Right lung (tissue), 10 donors: ENCODE data around the gene APOM. TPM values are rescaled to one million over a fixed set of nuclear protein-coding genes. Genes with fewer than 3 reads are reported as not detected.

Experiments
- DNase-seq, 2 donors: peaks; one replicate each; pipeline ENCODE4 v3.0.0-alpha.2; 2013
- long read RNA-seq, 8 donors: transcript quantifications; one replicate each; lab custom pipeline, GENCODE V29; 2026
- polyA plus RNA-seq, 5 donors: library from polyadenylated mRNA; unstranded; fragments of 120-200 nt; gene quantifications; one replicate each; pipeline versions ENCODE4 v1.2.1 to v1.2.3, GENCODE V29; 2013; ENCODE audit warnings: inconsistent platforms in 1 of 5, low replicate concordance in 1 of 5; ENCODE audit not compliant: insufficient read length in 5 of 5, insufficient read depth in 1 of 5

The APOM gene
- polyA plus RNA-seq, result 10 to 100 TPM in 1 of 5 donors, 1 to 10 TPM in 4; 4.5 to 12.0 (median 6.3) TPM
- long read RNA-seq, donor 1, partial matches to known transcripts, result 8 of 11 reads
- long read RNA-seq, donor 1, other reads (novel, unspliced or antisense), result 0 of 11 reads
- long read RNA-seq, donor 2, result 0 reads
- long read RNA-seq, donor 3, partial matches to known transcripts, result 0 of 4 reads
- long read RNA-seq, donor 3, other reads (novel, unspliced or antisense), result 0 of 4 reads
- long read RNA-seq, donor 4, partial matches to known transcripts, result 0 of 1 reads
- long read RNA-seq, donor 4, other reads (novel, unspliced or antisense), result 0 of 1 reads
- long read RNA-seq, donor 5, transcript APOM-201 (6 exons, 1,184 nt), result major isoform, 5 of 10 reads
- long read RNA-seq, donor 5, transcript APOM-203 (6 exons, 709 nt), result major isoform, 5 of 10 reads
- long read RNA-seq, donor 5, partial matches to known transcripts, result 0 of 10 reads
- long read RNA-seq, donor 5, other reads (novel, unspliced or antisense), result 0 of 10 reads
- long read RNA-seq, donor 6, partial matches to known transcripts, result 0 of 3 reads
- long read RNA-seq, donor 6, other reads (novel, unspliced or antisense), result 0 of 3 reads
- long read RNA-seq, donor 7, partial matches to known transcripts, result 0 of 2 reads
- long read RNA-seq, donor 7, other reads (novel, unspliced or antisense), result 0 of 2 reads
- long read RNA-seq, donor 8, partial matches to known transcripts, result 19 of 26 reads
- long read RNA-seq, donor 8, other reads (novel, unspliced or antisense), result 6 of 26 reads

- no peak for DNase-seq
Measured at GRCh38 chr6:31655349-31656237, at the start of gene APOM. APOM (plus strand) TSS chr6:31655894; CDS start chr6:31655967, 73 bp downstream.

DNA sequence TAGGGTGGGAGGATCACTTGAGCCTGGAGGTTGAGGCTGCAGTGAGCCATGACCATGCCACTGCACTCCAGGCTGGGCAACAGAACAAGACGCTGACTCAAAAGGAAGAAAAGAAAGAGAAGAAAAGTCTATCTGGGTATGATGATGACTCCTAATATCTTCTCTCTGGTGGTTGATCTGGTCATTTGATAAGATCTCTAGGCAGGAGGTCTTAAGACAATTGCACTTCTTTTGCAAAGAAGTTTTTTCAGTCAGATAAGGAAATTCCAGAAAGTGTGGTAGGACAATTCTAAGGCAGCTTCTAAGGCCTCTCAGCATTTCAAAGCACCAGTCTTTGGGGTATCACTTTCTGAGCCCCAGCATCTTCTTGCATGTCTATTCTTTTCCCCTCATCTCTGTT lies 48.4 kb upstream of the APOM start:
- no peak for DNase-seq

- no peak for DNase-seq
Measured at GRCh38 chr6:31609519-31610406, 45.9 kb upstream of the APOM start.

DNA sequence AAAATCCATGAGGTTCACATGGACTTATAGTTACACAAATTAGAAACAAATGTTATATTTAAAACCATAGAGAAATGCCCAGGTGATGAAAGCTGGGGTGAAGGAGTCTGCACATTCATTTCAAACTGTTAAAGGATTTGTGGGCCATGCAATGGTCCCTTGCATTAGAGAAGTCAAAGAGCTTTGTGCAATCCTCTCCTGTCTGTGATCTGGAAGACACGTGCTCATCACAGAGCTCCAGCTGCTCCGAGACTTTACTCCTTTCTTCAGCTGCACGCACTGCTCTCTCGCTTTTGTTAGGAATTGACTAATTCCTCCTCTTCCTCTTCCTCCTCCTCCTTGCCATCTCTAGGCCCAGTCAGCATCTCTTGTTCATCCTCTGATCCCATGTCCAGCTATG lies 44.7 kb upstream of the APOM start:
- DNase-seq, result no peak

DNA sequence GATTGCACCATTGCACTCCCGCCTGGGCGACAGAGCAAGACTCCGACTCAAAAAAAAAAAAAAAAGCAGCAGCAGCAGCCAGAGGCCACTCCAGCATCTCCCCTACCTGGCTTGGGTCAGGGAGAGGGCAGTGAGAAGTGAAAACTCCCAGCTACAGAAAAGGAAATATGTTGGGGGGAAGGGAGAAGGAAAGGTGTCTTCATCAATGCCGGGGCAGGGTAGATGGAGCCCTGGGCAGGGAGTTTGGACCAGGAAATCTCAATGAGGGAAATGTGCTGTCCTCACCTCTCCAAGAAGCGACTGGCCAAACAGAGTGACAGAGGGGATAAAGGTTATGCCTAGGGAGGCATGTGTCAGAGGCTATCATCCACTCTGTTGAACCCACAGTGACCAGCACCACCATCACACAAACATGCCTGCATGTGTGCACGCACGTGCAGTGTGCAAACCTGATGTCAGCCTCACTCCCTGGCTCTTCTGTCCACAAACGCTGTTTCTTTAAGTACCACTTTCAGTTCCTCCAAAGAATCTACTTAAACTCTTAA lies 41.5 kb upstream of the APOM start:
- DNase-seq, result no peak

DNA sequence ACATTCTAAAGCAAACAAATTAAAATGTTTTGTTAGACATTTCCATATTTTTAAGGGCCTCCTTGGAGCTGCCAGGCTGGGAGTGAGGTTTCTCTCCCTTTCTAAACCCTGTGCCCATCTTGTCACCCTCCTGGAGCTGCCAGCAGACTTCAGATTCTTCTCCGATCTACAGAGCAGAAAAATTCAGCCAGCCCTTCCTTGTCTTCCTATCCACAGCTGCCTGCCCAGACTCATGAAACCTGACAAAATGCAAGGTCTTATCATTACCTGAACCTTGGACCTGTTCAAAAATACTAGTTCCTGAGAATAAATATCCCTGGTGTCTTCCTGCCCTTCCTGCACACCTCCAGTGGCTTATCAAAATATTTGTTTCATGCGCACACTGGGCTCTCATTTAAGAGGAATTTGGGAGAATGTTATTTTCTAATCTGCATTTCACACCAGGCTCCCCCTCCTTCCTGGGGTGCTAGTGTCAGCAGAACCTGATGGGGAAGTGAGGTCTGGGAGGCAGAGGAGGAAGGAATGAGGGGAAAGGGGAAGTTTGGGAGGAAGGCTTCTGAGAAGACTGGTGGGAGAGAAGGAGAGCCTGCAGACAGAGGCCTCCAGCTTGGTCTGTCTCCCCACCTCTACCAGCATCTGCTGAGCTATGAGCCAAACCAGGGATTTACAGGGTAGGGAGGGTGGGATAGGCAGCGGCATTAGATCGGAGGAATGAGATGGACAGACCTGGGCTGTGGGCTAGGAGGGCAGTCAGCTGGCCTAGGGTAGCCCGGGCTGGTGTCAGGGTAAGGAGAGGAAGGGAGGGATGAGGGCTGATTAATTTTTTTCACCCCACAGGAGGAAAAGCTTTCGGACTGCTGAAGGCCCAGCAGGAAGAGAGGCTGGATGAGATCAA lies 40.8 kb upstream of the APOM start, which contains the start of gene AIF1:
Gene AIF1, plus strand, starts transcription at position 551 of the 895 bp plus-strand sequence. Its CDS starts 96 bp downstream, at position 647.
- no peak for DNase-seq

DNA sequence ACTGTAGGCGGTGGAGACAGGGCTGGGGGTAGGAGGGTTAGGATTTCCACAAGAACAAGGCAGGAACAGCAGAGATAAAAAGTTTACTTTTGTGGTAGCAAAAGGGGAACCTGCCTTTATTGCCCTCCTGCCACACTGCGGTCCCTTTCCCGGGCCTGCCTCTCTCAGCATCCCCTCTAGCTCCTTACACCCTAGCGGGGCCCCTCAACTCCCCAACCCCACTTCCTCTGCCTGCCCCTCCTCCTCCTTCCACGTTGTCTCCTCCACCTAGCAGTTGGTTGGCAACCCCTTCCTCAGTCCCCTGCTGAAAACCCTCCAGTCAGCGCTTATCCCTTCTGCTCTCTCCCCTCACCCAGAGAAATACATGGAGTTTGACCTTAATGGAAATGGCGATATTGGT lies 39.9 kb upstream of the APOM start:
- no peak for DNase-seq

DNA sequence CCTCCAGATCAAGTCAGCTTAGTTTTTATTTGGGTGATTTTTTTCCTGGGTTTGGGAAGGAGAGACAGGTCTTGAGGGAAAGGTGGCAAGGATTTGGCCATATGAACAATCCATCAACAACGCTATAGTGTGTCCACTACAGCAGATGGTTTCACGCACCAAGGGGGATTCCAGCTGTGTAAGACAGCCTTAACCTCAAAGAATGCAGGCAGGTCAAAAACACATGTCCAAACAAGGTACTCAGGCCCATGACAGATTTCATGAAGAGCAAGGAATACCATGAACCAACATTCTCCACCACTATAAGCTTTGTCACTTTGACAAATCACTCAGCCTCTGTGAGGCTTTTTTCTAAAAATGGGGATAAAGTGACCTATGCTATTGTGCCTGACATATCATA lies 38.7 kb upstream of the APOM start:
- DNase-seq, result no peak

- DNase-seq, result peak; percentile 96 to 100
Measured at GRCh38 chr6:31619805-31620585, 35.7 kb upstream of the APOM start.

DNA sequence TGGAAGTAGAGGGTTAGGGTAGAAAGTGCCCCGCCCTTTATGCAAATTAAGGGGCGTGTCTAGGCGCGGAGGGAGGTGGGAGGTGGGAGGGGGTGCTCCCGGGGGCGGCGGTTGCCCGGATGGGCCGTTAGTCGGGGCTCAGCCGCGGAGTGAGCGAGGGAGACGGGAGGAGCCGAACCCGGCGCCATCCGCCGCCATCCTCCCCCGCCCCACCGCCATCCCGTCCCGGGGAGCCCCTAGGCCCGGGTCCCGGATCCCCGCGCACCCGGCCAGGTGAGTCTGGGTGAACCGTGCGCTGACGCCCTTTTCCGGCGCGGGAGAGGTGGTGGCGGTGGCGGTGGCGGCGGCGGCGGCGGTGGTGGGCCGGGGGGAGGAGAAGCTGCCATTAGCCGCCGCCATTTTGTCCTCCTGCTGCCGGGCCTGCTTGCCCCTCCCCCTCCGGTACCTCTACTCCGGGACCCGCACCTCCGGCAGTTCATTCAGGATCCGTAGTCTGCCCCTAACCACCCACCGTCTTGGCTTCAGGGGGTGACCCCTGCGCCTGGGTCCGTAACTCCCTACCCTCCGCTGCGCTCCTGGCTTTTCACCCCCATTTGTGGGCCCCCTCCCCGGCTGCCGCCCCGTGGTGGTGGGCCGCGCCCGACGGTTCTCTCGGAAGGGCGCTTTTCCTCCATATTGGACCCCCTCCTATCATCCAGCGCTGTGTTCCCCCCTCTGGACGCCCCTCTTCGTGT lies 34.9 kb upstream of the APOM start, which contains the start of gene PRRC2A:
Gene PRRC2A, plus strand, starts transcription at position 130 of the 734 bp plus-strand sequence. CDS start 2,075 bp downstream, outside the sequence.
- peak; percentile 77 to 98 for DNase-seq

DNA sequence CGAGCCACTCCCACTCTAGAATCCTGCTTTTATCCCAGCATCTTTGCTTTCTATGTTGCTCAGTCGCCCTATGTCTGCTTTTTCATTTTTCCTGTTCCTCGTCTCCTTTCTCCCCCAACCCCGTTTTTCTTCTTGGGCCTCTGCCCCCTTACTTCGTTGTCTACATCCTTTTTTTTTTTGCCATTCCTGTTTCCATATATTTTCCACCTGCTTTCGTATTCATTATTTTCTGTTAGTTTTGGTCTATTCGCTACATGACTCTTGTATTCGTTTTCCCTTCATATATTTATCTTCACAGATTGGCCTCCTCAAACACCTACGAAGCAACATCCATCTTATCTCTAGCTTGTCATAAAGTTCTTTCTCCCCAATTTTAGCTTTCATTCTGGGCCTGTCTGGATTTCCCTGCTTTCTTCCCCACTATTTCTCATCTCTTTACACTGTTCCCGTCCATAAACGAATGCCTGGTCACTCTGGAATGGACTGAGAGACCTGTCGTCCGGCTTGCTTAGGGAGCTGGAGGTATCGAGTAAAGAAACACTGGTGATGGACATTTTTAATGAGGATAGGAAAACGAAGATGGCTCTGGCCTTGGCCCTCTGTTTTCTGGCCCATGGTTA lies 34.3 kb upstream of the APOM start:
- DNase-seq, result no peak

- DNase-seq, result no peak
Measured at GRCh38 chr6:31621991-31622390, 33.7 kb upstream of the APOM start.

- no peak for DNase-seq
Measured at GRCh38 chr6:31622684-31623091, 33.0 kb upstream of the APOM start.

DNA sequence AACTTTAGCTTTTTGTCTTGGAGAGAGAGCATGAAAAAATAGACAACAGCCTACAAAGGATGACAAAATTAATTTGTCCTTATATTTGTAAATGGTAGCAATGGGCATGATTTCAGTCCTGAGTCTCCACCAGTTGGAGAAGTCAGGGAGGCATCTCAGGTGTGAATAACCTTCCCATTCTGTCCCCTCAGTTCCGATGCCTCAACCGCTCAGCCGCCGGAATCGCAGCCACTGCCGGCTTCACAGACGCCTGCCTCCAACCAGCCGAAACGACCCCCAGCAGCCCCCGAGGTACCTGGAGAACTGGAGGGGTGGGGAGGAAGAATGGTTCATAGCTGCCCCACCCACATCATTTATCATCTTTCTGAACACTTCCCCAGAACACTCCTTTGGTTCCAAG lies 31.6 kb upstream of the APOM start:
- no peak for DNase-seq

DNA sequence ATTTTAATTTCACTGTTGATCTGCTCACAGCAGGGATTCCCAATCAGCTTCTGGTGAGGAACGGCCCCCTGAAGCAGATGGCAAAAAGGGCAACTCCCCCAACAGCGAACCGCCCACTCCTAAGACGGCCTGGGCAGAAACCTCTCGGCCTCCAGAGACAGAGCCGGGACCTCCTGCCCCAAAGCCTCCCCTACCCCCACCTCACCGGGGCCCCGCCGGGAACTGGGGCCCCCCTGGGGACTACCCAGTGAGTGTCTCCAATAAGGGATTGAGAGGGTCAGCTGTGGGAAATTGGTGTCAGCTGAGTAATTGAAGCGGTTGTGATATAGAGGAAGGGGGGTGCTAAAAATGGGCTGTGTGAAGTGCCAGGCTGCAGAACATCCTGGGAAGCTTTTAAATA lies 28.7 kb upstream of the APOM start:
- no peak for DNase-seq

DNA sequence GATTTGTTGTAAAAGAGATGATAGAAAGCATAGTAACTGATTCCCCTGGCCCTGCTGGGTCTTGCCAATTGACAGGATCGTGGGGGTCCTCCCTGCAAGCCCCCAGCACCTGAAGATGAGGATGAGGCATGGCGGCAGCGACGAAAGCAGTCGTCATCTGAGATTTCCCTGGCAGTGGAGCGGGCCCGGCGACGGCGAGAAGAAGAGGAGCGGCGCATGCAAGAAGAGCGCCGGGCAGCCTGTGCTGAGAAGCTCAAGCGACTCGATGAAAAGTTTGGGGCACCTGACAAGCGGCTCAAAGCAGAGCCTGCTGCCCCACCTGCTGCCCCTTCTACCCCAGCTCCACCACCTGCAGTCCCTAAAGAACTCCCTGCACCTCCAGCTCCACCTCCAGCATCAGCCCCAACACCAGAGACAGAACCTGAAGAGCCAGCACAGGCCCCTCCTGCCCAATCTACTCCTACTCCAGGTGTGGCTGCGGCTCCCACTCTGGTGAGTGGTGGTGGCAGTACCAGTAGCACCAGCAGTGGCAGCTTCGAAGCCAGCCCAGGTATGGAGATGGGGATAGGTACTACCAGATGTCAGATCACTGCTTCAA lies 27.9 kb upstream of the APOM start:
- no peak for DNase-seq

- no peak for DNase-seq
Measured at GRCh38 chr6:31629014-31629413, 26.7 kb upstream of the APOM start.
